K562 (cell line): ENCODE measurements around the gene IL6ST. TPM values are rescaled to one million over a fixed set of nuclear protein-coding genes. Genes with fewer than 3 reads are reported as not detected.

Experiments
- CTBP1 ChIP-seq: fragments of 450-650 bp; IDR thresholded peaks from 2 replicates; pipeline ENCODE4 v1.6.1; 2016; ENCODE audit warnings: borderline replicate concordance
- ZFP30 ChIP-seq: fragments of 250-450 bp; sonication (Bioruptor Pico); IDR thresholded peaks from 2 replicates; pipeline ENCODE4 v1.8.0; 2022; ENCODE audit warnings: moderate library complexity, mild to moderate bottlenecking, inconsistent platforms, borderline replicate concordance
- polyA plus RNA-seq, 8 experiments: library from polyadenylated mRNA; depleted of rRNA in 4 of 8; stranded (reverse) in 5 of 8; unstranded in 3 of 8; fragments of >200 nt; fragmentation: Nextera tagmentation in 2 of 8; fragmentation: Illumina TruSeq in 1 of 8; extraction: Ambion mirVana in 2 of 8; extraction: Trizol in 1 of 8; gene quantifications; 2 replicates each; pipeline versions ENCODE4 v1.2.1 to v1.2.3, GENCODE V29; 2011 to 2014; ENCODE audit warnings: inconsistent platforms in 1 of 8, missing spikeins in 1 of 8
- total RNA-seq, 7 experiments: library from RNA; depleted of rRNA in 6 of 7; stranded (reverse); fragments of >200 nt in 6 of 7; fragmentation: Illumina TruSeq in 2 of 7; extraction: Trizol in 2 of 7; gene quantifications; 2 replicates each; pipeline versions ENCODE4 v1.2.1 to v1.2.3, GENCODE V29; 2011 to 2021; ENCODE audit warnings: low replicate concordance in 1 of 7
- TF ChIP-seq, protein P1 (sequence below): fragments of 250-450 bp; sonication (Bioruptor Pico); IDR thresholded peaks from 2 replicates; pipeline ENCODE4 v1.4.0; 2020; ENCODE audit warnings: mild to moderate bottlenecking, moderate library complexity
- TF ChIP-seq, protein P2 (sequence below): fragments of 250-450 bp; sonication (Bioruptor Pico); IDR thresholded peaks from 2 replicates; pipeline ENCODE4 v1.9.0; 2021; ENCODE audit warnings: mild to moderate bottlenecking, inconsistent platforms
- TF ChIP-seq, protein P3 (sequence below): fragments of 450-650 bp; IDR thresholded peaks from 2 replicates; pipeline ENCODE4 v1.6.1; 2017; ENCODE audit warnings: mild to moderate bottlenecking, moderate library complexity
- TF ChIP-seq, protein P4 (sequence below): fragments of 450-650 bp; formaldehyde crosslinking; IDR thresholded peaks from 2 replicates; pipeline ENCODE4 v1.4.0; 2022; ENCODE audit warnings: missing genetic modification characterization
- TF ChIP-seq, protein P5 (sequence below): fragments of 450-650 bp; IDR thresholded peaks from 2 replicates; pipeline ENCODE4 v1.6.1; 2016; ENCODE audit warnings: missing biosample characterization, missing genetic modification characterization

The IL6ST gene
- total and polyA plus RNA-seq, 9 of the 15 experiments (the other 6 are each of a cell fraction or from before 2014, with no cell fraction given), result 2.0 to 27.0 (median 7.9) TPM

DNA sequence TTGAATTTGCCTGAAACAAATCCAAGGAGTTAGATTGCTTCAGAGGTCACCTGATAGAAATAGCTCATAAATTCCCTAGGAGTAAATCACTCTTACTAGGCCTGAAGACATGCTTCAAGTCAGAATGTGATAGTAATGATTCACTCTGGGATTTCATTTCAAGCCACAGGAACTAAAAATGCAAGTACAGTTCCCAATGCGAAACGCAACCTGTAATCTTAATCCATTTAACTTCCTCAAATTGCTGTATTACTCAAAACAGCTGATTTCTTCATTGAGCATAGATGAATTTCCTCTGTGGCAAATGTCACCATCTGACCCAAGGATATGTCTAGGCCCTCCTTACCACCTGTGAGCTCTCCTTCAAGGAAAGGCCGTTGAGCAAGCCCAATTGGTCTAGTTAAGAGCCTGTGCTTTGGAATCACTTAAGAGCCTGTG lies 32.1 kb upstream of the IL6ST start (continued):
- TF ChIP-seq, protein P1, sequence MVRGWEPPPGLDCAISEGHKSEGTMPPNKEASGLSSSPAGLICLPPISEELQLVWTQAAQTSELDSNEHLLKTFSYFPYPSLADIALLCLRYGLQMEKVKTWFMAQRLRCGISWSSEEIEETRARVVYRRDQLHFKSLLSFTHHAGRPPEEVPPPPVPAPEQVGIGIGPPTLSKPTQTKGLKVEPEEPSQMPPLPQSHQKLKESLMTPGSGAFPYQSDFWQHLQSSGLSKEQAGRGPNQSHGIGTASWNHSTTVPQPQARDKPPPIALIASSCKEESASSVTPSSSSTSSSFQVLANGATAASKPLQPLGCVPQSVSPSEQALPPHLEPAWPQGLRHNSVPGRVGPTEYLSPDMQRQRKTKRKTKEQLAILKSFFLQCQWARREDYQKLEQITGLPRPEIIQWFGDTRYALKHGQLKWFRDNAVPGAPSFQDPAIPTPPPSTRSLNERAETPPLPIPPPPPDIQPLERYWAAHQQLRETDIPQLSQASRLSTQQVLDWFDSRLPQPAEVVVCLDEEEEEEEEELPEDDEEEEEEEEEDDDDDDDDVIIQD, result no peak
- TF ChIP-seq, protein P2, sequence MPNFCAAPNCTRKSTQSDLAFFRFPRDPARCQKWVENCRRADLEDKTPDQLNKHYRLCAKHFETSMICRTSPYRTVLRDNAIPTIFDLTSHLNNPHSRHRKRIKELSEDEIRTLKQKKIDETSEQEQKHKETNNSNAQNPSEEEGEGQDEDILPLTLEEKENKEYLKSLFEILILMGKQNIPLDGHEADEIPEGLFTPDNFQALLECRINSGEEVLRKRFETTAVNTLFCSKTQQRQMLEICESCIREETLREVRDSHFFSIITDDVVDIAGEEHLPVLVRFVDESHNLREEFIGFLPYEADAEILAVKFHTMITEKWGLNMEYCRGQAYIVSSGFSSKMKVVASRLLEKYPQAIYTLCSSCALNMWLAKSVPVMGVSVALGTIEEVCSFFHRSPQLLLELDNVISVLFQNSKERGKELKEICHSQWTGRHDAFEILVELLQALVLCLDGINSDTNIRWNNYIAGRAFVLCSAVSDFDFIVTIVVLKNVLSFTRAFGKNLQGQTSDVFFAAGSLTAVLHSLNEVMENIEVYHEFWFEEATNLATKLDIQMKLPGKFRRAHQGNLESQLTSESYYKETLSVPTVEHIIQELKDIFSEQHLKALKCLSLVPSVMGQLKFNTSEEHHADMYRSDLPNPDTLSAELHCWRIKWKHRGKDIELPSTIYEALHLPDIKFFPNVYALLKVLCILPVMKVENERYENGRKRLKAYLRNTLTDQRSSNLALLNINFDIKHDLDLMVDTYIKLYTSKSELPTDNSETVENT (CRISPR knock-in tag), result no peak
- TF ChIP-seq, protein P3, sequence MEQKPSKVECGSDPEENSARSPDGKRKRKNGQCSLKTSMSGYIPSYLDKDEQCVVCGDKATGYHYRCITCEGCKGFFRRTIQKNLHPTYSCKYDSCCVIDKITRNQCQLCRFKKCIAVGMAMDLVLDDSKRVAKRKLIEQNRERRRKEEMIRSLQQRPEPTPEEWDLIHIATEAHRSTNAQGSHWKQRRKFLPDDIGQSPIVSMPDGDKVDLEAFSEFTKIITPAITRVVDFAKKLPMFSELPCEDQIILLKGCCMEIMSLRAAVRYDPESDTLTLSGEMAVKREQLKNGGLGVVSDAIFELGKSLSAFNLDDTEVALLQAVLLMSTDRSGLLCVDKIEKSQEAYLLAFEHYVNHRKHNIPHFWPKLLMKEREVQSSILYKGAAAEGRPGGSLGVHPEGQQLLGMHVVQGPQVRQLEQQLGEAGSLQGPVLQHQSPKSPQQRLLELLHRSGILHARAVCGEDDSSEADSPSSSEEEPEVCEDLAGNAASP, result no peak
- TF ChIP-seq, protein P4, sequence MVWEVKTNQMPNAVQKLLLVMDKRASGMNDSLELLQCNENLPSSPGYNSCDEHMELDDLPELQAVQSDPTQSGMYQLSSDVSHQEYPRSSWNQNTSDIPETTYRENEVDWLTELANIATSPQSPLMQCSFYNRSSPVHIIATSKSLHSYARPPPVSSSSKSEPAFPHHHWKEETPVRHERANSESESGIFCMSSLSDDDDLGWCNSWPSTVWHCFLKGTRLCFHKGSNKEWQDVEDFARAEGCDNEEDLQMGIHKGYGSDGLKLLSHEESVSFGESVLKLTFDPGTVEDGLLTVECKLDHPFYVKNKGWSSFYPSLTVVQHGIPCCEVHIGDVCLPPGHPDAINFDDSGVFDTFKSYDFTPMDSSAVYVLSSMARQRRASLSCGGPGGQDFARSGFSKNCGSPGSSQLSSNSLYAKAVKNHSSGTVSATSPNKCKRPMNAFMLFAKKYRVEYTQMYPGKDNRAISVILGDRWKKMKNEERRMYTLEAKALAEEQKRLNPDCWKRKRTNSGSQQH (CRISPR knock-in tag), result no peak
- TF ChIP-seq, protein P5, sequence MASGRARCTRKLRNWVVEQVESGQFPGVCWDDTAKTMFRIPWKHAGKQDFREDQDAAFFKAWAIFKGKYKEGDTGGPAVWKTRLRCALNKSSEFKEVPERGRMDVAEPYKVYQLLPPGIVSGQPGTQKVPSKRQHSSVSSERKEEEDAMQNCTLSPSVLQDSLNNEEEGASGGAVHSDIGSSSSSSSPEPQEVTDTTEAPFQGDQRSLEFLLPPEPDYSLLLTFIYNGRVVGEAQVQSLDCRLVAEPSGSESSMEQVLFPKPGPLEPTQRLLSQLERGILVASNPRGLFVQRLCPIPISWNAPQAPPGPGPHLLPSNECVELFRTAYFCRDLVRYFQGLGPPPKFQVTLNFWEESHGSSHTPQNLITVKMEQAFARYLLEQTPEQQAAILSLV (tag), result no peak
- TF ChIP-seq CTBP1 (no peak), ZFP30 (CRISPR knock-in tag) (no peak)
